ENCODE data around the gene MAMSTR.

MAMSTR gene

GRCh38 chr19:48674216-48674809, 45.2 kb downstream of the MAMSTR start:
- no peak overlapping the region for H3K4me3 ChIP-seq (replicated peaks; ENCODE audit: low read depth, low read length)
- TF ChIP-seq, protein P1, sequence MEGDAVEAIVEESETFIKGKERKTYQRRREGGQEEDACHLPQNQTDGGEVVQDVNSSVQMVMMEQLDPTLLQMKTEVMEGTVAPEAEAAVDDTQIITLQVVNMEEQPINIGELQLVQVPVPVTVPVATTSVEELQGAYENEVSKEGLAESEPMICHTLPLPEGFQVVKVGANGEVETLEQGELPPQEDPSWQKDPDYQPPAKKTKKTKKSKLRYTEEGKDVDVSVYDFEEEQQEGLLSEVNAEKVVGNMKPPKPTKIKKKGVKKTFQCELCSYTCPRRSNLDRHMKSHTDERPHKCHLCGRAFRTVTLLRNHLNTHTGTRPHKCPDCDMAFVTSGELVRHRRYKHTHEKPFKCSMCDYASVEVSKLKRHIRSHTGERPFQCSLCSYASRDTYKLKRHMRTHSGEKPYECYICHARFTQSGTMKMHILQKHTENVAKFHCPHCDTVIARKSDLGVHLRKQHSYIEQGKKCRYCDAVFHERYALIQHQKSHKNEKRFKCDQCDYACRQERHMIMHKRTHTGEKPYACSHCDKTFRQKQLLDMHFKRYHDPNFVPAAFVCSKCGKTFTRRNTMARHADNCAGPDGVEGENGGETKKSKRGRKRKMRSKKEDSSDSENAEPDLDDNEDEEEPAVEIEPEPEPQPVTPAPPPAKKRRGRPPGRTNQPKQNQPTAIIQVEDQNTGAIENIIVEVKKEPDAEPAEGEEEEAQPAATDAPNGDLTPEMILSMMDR (IDR thresholded peaks at IDR 0.05; ENCODE audit: low read length, missing control alignments) = no peak
- no peak for DNase-seq (ENCODE audit: low read depth)

DNA sequence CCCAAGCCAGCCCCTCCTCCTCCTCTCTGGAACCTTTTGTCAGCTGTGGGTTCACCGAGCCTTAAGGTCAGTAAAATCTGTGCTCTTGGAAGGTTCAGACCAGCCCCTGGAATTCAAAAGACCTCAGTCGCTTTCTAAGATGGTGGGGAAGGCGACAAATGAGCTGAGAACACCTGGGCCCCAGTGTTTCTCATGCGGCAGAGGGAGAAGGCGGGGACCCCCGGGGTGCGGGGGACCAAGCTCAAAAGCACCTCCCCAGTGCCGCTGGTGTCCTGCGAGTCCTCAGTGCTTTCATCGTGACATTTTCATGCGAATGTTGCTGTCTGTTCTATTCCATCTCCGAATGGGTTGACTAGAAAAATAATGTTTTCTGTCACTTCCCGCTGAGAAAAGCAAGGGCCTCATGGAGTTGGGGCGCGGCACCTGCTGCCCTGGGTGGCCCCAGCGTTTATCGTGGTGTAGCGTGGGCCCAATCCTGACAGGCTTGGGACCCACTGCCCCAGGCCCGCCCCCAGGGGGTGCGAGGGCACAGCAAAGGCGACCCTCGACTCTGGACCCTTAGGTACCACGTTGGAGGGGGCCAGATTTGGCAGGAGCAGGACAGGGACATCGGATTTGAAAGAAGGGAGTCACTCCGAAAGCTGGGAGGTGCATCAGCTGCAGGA, 46.0 kb downstream of the MAMSTR start:
- DNase-seq (ENCODE audit: low read depth) = no peak
- no peak overlapping the region for H3K4me3 ChIP-seq (replicated peaks; ENCODE audit: low read depth, low read length)
- TF ChIP-seq, protein P1 (IDR thresholded peaks at IDR 0.05; ENCODE audit: low read length, missing control alignments) = no peak

DNA sequence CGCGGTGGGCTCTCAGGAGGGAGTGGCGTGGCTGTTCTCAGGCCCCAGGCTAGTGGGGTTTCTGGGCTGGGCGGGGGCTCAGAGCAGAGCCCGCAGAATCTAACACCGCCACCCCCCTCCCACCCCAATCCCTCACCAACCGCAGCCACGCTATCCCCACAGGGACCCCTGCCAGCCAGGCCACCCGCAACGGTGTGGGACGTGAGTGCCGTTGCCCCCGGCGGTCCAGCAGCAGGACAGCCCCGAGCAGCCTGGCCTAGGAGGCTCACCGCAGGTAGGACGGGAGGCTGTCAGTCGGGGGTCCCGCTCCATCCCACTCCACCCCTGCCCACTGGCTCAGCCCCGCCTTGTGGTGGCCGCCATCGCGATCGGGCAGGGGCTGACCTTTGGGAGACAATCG, 46.5 kb downstream of the MAMSTR start, which contains the start of gene NTN5:
Gene NTN5, minus strand, starts transcription at position 24 of the 400 bp plus-strand sequence. CDS start 2,031 bp downstream, outside the sequence.
- DNase-seq (ENCODE audit: low read depth) = no peak
- TF ChIP-seq, protein P1 (IDR thresholded peaks at IDR 0.05; ENCODE audit: low read length, missing control alignments) = no peak
- H3K4me3 ChIP-seq (replicated peaks; ENCODE audit: low read depth, low read length) = no peak within 1 kb of the TSS

GRCh38 chr19:48671446-48671995, 48.0 kb downstream of the MAMSTR start:
- TF ChIP-seq, protein P1 (IDR thresholded peaks at IDR 0.05; ENCODE audit: low read length, missing control alignments) = no peak
- no peak overlapping the region for H3K4me3 ChIP-seq (replicated peaks; ENCODE audit: low read depth, low read length)
- no peak for DNase-seq (ENCODE audit: low read depth)

DNA sequence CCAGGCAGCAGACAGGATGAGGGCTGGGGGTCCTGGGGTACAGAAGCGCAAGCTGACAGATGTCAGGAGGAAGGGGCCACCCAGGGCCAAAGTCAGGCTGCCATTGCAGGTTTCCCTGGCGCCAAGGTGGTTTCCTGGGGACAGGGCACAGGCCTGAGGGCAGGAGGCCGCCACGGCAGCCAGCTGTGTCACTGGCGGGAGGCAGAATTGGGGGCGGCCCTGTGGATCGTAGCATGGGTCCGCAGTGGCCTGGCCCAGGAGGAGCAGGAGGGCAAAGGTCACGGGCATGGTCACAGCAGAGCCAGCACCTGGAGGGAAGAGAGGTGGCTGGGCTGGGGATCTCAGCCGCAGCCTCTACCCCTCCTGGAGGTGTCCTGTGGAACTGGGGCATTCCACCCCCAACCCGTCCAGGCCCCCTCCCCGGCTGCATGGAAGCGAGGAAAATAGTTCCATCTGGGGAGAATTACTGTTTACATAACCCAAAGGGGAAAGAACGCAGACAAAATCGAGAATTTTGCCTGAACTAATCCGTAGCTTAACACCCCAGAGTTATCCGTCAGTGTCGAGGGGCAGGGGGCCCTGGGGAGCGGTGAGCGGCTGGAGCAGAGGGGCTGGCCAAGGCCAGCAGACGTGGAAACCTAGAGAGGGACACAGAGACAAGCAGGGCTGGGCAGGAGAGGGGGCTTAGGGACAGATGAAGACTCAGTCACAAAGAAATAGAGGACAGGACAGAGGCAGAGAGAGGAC, 48.7 kb downstream of the MAMSTR start:
- no peak overlapping the region for H3K4me3 ChIP-seq (replicated peaks; ENCODE audit: low read depth, low read length)
- TF ChIP-seq, protein P1 (IDR thresholded peaks at IDR 0.05; ENCODE audit: low read length, missing control alignments) = no peak
- no peak for DNase-seq (ENCODE audit: low read depth)

DNA sequence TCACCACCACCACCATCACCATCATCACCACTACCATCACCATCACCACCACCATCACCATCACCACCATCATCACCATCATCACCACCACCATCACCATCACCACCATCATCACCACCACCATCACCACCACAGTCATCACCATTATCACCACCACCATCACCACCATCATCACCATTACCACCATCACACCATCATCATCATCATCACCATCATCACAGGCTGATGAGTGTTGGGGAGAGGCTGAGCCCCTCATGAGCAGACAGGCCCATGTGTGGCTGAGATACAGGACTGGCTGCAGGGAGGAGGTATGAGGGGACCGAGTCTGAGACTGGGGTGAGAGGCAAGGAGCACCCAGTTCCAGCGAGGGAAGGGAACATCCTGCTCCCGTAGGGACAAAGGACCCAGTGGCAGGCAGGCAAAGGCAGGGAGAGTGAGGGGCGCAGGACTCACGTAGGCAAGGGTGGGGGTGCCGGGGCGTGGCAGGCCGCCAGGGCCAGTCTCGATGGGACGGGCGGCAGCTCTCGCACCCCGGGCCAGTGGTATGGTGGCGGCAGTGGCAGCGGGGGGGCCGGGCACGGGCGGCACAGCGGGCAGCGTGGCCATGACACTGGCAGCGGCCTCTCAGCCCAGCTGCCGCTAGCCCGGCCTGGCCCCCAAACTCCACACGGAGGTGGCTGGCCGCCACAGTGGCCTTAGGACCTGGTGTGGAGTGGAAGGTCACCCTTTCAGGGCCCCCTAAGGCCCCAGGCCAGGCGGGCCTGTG, 49.4 kb downstream of the MAMSTR start:
- H3K4me3 ChIP-seq (replicated peaks; ENCODE audit: low read depth, low read length) = no peak overlapping the region
- TF ChIP-seq, protein P1 (IDR thresholded peaks at IDR 0.05; ENCODE audit: low read length, missing control alignments) = no peak
- DNase-seq (ENCODE audit: low read depth) = no peak

Measured in fibroblast of pulmonary artery (primary cell).